Inflammatory macrophage (primary cell): ENCODE results near the gene KRTAP1-4.
A peak's percentile ranks its signal among the peaks of the same experiment; 100 is the strongest.
"Not testable (repeated sequence)": the region's sequence is repeated elsewhere in the genome, so short reads cannot be mapped to it uniquely, and the experiment has no call there.

Source experiments
- DNase-seq, 2 donors: peaks; one replicate each; pipeline ENCODE4 v3.0.0-alpha.2; 2020 to 2022
- total RNA-seq, 18 experiments: gene quantifications; one replicate each; lab custom pipeline; 2026; ENCODE audit warnings: mixed read lengths in 6 of 18, inconsistent platforms in 2 of 18; lab: John Stamatoyannopoulos, UW

KRTAP1-4 gene
- total RNA-seq, result 0 to 0.12 (median 0) reads per million in 18 experiments

- no peak for DNase-seq
These were observed at the start of gene KRTAP1-4 for GRCh38 chr17:41029633-41030245. TSS of gene KRTAP1-4 (minus strand) at chr17:41030195. CDS start at chr17:41030078, 117 bp downstream.

DNA sequence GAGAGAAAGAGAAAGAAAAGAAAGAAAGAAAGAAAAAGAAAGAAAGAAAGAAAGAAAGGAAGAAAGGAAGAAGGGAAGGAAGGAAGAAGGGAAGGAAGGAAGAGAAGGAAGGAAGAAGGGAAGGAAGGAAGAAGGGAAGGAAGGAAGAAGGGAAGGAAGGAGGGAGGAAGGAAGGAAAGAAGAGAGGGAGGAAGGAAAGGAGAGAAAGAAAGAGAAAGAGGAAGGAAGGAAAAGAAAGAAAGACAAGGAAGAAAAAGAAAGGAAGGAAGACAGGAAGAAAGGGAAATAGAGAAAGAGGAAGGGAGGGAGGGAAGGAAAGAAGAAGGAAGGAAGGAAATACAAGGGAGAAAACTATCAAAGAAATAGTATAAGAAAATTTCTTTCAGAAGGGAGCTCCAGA lies 46.8 kb upstream of the KRTAP1-4 start:
- no peak for DNase-seq

DNA sequence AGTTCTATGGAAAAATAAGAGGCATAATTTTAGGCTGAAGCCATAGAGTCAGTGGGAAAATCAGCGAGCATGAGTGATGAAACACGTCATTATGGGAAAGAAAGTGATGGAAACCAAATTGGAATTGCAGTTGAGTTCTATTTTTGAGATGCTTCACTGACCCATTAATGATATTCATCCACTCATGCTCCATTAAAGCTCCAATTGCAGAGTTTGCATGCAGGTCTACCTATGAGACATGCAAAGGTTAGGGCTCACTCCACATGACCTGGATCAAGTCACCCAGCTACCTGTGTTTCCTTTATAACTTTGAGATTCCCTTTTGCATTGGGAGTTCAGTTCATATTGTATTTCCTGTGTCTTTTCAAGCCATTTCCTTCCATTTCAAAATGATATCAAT lies 43.7 kb upstream of the KRTAP1-4 start:
- DNase-seq, result no peak

DNA sequence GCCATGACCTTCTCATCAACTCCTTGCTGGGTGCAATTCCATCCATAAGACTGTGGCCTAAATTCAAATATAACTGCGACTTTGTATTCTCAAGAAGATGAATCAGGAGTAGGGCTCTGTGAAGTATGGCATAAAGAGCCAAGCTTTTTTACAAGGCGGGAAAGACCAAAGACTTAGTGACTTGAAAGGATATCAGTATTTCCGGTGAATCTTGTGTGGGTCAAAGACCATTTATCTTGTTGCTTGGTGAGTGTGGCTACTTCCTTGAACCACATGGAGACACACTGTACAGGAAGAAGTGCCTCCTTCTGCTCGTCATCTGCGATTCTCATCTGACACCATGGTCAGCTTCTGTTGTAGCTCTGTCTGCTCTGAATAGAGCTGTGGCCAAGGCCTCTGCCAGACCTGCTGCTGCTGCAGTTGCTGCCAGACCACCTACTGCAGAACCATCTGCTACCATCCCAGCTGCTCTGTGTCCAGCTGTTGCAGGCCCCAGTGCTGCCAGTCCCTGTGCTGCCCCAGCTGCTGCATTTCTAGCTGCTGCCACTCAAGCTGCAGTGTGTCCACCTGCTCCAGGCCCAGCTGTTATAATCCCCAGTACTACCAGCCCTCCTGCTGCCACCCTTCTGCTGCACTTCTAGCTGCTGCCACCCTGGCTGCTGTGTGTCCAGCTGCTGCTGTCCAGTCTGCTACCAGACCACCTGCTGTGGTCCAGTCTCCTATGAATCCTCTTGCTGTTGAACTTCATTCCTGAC lies 41.8 kb upstream of the KRTAP1-4 start:
- DNase-seq, result no peak

GRCh38 chr17:41069031-41069430 lies 39.0 kb upstream of the KRTAP1-4 start:
- DNase-seq, result peak in 1 of 2 donors; percentile 22

GRCh38 chr17:41067281-41067680 lies 37.3 kb upstream of the KRTAP1-4 start:
- no peak for DNase-seq

DNA sequence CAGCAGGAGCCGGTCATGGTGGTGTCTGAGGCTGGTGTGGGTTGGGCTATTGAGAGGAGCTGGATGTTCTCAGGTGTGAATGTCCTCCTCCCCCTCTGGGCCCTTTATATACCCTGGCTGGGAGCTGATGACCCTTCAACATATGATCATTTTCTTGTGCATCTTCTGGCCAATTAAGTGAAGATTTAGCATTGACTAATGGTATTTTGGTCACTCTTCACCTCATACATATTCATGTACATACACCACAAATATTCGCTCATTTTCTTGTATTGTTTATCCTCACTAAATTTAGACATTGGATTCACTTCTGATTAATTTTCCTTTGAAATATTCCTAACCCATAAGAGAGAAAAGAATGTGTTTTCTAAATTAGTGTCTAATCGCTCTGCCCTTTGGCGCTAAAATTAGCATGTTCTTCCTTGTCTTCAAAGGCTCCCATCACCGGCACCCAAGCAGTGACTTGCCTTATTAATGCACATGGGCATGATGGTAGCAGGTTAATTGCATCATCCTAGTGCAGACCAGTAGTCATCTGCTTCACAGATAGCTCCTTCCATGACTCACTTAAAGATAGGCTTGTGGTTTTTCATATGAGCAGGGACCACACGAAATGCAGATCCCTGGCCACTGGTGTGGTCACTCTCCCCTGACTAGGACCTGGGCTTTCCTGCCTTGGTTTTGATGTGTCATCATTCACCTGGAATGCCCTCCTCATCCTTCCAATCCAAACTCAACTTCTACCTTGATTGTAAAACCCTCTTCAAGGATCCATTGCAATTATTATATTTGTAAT lies 36.0 kb upstream of the KRTAP1-4 start, which contains the start of gene KRTAP2-4:
Gene KRTAP2-4 (minus strand): TSS at position 51 of the 796 bp plus-strand sequence. CDS start 34 bp downstream, at position 17.
- peak in 1 of 2 donors; percentile 11 for DNase-seq

GRCh38 chr17:41065016-41065689 lies 35.2 kb upstream of the KRTAP1-4 start:
- DNase-seq, result not testable (repeated sequence)

DNA sequence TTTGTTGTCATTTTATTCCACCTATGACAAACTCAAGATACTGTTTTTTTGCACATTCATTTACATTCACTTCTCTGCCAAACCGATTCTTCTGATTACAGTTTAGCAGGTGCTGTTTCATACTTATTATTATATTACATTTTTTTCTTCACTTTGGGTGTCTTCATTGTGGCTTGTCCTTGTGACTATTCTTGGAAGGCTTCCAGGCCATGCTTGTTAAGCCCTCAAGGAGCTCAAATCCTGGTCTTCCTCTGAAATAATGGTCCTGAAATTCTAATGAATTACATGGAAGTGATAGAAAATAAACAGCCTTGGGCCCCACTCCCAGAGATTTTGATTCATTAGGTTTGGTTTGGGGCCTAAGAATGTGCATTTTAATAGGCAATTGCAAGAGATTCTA lies 34.3 kb upstream of the KRTAP1-4 start:
- DNase-seq, result no peak

DNA sequence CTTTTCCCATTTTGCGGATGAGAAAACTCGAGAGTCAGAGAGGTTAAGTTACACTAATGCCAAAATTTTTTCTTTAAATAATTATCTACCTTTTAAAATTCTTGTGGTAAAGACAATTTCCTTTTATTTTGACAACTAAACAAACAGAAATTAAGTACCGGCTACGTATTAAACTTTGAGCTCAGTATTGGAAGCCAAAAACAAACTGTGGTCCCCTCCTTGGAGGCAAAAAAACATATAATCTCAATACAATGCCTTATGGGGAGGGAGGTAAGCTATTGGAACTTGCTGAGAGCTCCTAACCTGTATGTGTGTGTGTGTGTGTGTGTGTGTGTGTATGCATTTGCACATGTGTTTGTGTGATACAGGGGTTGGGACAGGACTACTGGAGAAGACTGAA lies 33.5 kb upstream of the KRTAP1-4 start:
- DNase-seq, result no peak

DNA sequence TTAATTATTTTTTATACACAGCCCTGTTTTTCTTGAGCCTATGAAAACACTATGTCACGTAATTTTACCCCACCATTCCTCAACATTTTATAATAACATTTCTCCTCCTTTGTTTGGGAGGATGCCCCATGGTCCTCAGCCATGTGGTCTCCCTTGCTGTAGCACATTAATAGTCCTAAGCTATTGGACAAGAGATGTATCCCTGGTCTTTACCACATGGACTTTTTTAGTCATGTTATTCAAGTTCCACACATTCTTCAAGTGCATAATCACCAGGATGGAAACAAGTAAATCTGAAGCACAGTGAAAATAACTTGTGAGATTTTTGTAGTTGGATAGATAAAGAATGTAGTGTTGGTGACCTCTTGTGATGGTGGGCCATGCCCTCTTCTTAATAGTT lies 32.0 kb upstream of the KRTAP1-4 start:
- no peak for DNase-seq

DNA sequence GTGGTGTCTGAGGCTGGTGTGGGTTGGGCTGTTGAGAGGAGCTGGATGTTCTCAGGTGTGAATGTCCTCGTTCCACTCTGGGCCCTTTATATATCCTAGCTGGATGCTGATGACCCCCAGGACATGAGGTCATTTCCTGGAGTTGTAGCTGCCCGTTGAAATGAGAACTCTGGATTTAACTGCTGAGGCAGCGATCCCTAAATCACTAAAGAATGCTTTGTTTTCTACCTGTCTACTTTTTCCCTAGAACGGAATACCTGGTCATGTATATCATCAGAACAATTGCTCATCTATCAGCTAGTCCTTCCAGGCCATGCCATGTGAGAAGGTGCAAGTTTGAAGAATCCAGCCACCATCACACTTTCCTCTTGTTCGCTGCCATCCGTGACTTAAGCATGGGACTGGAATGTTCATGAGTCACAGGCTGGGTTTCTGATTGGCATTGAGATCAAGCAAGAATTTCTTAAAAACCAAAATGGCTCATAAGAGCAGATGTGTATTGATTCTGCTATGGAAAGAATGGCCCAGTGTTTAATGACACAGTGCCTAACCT lies 30.1 kb upstream of the KRTAP1-4 start, which contains the start of gene KRTAP2-3:
Gene KRTAP2-3 (minus strand): TSS at position 63 of the 553 bp plus-strand sequence. CDS start 64 bp downstream, outside the sequence.
- no peak for DNase-seq

- DNase-seq, result not testable (repeated sequence)
These were observed 29.5 kb upstream of the KRTAP1-4 start for GRCh38 chr17:41059276-41060051.

- no peak for DNase-seq
These were observed 28.7 kb upstream of the KRTAP1-4 start for GRCh38 chr17:41058741-41059140.

- DNase-seq, result no peak
These were observed 27.6 kb upstream of the KRTAP1-4 start for GRCh38 chr17:41057547-41057946.

DNA sequence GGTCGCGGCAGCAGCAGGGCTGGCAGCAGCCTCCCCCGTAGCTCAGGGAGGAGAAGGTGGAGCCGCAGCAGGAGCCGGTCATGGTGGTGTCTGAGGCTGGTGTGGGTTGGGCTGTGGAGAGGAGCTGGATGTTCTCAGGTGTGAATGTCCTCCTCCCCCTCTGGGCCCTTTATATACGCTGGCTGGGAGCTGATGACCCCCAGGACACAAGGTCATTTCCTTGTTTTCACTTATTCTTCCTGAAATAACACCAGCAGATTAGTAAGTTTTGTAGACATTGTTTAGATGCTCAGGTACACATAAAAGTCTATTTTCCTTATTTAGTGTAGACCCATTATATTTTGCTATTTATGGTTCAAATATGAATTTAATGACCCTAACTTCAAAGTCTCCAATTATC lies 25.1 kb upstream of the KRTAP1-4 start, which contains the start of gene KRTAP2-2:
Gene KRTAP2-2 (minus strand): TSS at position 101 of the 400 bp plus-strand sequence. CDS start 19 bp downstream, at position 82.
- not testable (repeated sequence) for DNase-seq

- not testable (repeated sequence) for DNase-seq
These were observed 24.6 kb upstream of the KRTAP1-4 start for GRCh38 chr17:41054556-41054955.

GRCh38 chr17:41054025-41054424 lies 24.0 kb upstream of the KRTAP1-4 start:
- no peak for DNase-seq

GRCh38 chr17:41052566-41052965 lies 22.6 kb upstream of the KRTAP1-4 start:
- no peak for DNase-seq

GRCh38 chr17:41049110-41049509 lies 19.1 kb upstream of the KRTAP1-4 start:
- DNase-seq, result no peak

DNA sequence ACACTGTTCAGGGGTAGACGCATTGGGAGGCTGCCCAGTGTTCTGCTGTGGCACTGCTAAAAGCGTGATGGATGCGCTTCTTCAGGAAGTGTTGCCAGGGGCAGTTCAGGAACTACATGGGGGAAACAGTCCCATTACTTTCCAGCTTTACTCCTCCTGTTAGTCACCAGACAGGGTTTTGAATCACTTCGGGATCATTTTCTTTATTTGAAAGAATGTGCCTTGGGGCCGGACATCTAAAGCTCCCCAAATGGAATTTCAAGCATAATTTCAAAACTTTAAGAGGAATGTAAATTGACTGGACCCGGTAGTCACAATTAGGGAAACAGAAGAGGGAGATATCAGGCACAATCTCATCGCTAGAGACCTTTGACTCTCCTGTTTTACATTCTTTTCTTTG lies 18.4 kb upstream of the KRTAP1-4 start:
- DNase-seq, result no peak
